Activated T-cell treated with anti-CD3 and anti-CD28 coated beads, Interleukin-2, amount 50 U/mL, for 24 hours (primary cell): Measurements from ENCODE around the gene CABLES1.
"Not testable (repeated sequence)": the region's sequence is repeated elsewhere in the genome, so short reads cannot be mapped to it uniquely, and the experiment has no call there.

ENCODE experiments used
- DNase-seq: peaks from one replicate; pipeline ENCODE4 v3.0.0-alpha.2; 2020
- H3K27ac Mint-ChIP-seq: 2 replicates; pipeline ENCODE4 v1.8.0; 2020; ENCODE audit warnings: mild to moderate bottlenecking, mixed read lengths
- H3K27me3 Mint-ChIP-seq: 2 replicates; pipeline ENCODE4 v1.8.0; 2020; ENCODE audit warnings: mixed read lengths
- H3K36me3 Mint-ChIP-seq: 2 replicates; pipeline ENCODE4 v1.8.0; 2020; ENCODE audit warnings: low read depth, mixed read lengths
- H3K4me1 Mint-ChIP-seq: 2 replicates; pipeline ENCODE4 v1.8.0; 2020; ENCODE audit warnings: low read depth, mixed read lengths
- H3K4me3 Mint-ChIP-seq: 2 replicates; pipeline ENCODE4 v1.8.0; 2020; ENCODE audit warnings: mild to moderate bottlenecking, moderate library complexity, mixed read lengths
- H3K9me3 Mint-ChIP-seq: 2 replicates; pipeline ENCODE4 v1.8.0; 2020; ENCODE audit warnings: mixed read lengths

The CABLES1 gene

DNA sequence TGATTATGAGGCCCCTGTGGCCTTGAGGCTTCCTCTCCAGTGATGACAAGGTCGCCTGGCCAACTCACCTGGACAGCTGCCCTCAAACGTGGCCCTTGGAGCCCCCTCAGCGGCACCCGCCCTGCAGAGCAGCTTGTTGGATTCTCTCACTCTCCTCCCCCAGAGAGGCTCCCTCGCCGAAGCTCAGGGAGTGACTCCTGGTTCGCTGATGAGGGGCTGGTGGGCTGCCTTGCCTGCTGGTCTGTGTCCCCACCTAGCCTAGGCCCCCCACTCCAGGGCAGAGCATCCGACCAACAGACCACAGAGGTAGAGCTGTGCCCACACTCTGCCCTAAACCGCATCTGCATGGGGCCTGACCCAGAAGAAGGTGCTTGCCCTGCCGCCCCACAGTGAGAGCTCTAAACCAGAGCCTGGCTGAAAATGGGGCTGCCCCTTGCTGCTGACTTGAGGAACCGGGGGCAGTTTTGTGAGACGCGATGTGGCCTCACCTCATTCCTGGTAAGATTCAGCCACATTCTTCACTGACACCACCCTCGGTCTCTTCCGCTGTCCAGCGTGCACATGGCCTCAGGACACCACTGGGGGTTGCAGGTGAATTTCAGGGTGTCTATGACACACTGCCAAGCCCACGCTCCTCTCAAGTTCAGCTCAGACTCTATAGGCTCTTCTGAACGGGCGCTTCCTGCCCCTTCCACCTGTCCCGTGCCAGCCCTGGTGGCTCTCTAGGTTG, 131.6 kb downstream of the CABLES1 start:
- no peaks in the 10 kb centered on the region for H3K27me3 Mint-ChIP-seq
- H3K27ac Mint-ChIP-seq = no peak overlapping the region

DNA sequence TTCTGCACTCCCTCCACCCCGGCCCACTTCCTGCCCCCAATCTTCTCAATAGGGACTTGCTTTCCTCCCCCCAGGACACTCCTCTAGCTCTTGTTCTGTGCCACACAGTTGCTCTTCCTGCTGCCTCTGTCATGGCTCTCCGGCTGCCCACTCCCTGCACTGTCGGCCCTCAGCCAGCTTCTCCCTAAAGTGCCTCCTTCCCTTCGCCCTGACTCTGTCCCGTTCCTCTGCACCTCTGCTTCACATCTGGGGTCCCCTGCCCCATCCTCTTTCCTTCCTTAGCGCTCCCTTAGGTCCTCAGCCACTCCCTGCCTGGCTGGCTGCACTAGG, 132.1 kb downstream of the CABLES1 start:
- Mint-ChIP-seq H3K4me3 (no peak overlapping the region), H3K9me3 (peaks cover 33% of the 10 kb centered on the region), H3K4me1 (peaks cover 23% of the 10 kb centered on the region), H3K36me3 (peaks cover 24% of the 10 kb centered on the region), H3K27ac (no peak overlapping the region), H3K27me3 (no peaks in the 10 kb centered on the region)
- DNase-seq = no peak

More for the DNA sequence above, 131.6 kb downstream of the CABLES1 start:
- Mint-ChIP-seq H3K9me3 (peaks cover 33% of the 10 kb centered on the region), H3K36me3 (peaks cover 24% of the 10 kb centered on the region), H3K4me1 (peaks cover 23% of the 10 kb centered on the region), H3K4me3 (no peak overlapping the region)
- no peak for DNase-seq

DNA sequence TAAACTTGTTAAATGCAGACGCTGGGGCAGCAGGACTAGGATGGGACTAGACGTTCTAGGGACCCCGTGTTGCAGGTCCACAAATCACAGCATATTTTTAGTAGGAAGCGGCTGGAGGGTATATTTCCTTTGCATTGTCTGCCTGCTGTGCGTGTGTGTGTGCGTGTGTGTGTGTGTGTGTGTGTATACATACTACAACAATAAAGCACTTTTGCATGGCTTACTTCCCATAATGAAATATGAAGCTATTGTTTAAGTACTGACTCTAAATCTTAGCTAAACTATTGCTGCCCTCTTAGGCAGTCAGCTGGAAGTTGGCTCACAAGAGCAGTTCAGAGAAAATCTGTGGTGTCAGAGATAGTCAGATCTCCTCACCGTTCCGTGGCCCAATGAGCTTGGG, 133.4 kb downstream of the CABLES1 start:
- peaks cover 33% of the 10 kb centered on the region for H3K9me3 Mint-ChIP-seq
- H3K4me3 Mint-ChIP-seq = no peak overlapping the region
- no peak overlapping the region for H3K27ac Mint-ChIP-seq
- peaks cover 23% of the 10 kb centered on the region for H3K4me1 Mint-ChIP-seq
- no peaks in the 10 kb centered on the region for H3K27me3 Mint-ChIP-seq
- DNase-seq = no peak
- peaks cover 24% of the 10 kb centered on the region for H3K36me3 Mint-ChIP-seq

DNA sequence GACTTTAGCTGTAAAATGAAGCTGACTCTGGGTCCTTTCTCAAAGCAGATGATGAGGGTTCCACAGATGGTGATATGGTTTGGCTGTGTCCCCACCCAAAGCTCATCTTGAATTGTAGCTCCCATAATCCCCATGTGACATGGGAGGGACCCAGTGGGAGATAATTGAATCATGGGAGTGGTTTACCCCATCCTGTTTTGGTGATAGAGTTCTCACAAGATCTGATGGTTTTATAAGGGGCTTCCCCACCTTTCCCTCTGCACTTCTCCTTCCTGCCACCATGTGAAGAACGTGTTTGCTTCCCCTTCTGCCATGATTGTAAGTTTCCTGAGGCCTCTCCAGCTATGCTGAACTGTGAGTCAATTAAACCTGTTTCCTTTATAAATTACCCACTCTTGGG, 133.8 kb downstream of the CABLES1 start:
- not testable (repeated sequence) for H3K4me3 Mint-ChIP-seq, H3K27me3 Mint-ChIP-seq, DNase-seq
- H3K36me3 Mint-ChIP-seq = peaks cover 24% of the 10 kb centered on the region
- H3K4me1 Mint-ChIP-seq = peaks cover 23% of the 10 kb centered on the region
- H3K9me3 Mint-ChIP-seq = peaks cover 33% of the 10 kb centered on the region
- peak overlapping the region; percentile 42 for H3K27ac Mint-ChIP-seq

DNA sequence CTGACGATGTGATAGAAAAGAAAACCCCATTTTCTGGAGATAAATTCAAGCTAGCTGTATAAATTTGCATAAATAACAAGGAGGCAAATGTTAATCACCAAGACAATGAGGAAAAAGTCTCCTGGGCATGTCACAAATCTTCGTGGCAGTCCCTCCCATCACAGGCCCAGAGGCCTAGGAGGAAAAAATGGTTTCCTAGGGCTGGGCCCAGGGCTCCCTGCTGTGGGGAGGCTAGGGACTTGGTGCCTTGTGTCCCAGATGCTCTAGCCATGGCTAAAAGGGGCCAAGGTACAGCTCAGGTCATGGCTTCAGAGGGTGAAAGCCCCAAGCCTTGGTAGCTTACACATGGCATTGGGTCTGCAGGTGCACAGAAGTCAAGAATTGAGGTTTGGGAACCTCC, 134.6 kb downstream of the CABLES1 start:
- Mint-ChIP-seq H3K36me3 (peaks cover 24% of the 10 kb centered on the region), H3K27me3 (no peaks in the 10 kb centered on the region), H3K9me3 (peaks cover 33% of the 10 kb centered on the region), H3K27ac (no peak overlapping the region), H3K4me3 (no peak overlapping the region), H3K4me1 (peaks cover 23% of the 10 kb centered on the region)
- DNase-seq = no peak

DNA sequence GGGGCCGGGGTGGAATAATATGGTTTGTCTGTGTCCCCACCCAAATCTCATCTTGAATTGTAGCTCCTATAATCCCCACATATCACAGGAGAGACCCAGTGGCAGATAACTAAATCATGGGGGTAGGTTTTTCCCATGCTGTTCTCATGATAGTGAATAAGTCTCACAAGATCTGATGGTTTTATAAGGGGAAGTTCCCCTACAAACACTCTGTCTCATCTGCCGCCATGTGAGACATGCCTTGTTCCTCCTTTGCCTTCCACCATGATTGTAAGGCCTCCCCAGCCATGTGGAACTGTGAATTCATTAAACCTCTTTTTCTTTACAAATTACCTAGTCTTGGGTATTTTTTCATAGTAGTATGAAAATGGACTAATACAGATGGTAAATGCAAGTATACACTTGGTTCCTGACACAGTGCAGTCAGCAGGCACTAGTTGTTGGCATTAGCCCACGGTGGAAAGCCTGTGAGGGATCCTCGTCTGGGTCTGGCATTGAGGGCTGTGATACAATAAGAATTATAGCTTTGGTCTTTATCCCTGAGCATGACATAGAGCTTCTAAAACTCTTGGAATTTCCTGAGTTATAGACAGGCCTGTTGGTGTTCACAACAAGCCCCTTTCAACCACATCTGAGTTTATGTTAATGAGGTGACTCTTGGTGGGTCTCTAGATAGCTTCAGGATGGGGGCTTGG, 135.8 kb downstream of the CABLES1 start:
- H3K4me1 Mint-ChIP-seq = peaks cover 23% of the 10 kb centered on the region
- no peak overlapping the region for H3K27ac Mint-ChIP-seq
- peaks cover 33% of the 10 kb centered on the region for H3K9me3 Mint-ChIP-seq
- no peak overlapping the region for H3K4me3 Mint-ChIP-seq
- no peaks in the 10 kb centered on the region for H3K27me3 Mint-ChIP-seq
- H3K36me3 Mint-ChIP-seq = peaks cover 24% of the 10 kb centered on the region
- DNase-seq = no peak

DNA sequence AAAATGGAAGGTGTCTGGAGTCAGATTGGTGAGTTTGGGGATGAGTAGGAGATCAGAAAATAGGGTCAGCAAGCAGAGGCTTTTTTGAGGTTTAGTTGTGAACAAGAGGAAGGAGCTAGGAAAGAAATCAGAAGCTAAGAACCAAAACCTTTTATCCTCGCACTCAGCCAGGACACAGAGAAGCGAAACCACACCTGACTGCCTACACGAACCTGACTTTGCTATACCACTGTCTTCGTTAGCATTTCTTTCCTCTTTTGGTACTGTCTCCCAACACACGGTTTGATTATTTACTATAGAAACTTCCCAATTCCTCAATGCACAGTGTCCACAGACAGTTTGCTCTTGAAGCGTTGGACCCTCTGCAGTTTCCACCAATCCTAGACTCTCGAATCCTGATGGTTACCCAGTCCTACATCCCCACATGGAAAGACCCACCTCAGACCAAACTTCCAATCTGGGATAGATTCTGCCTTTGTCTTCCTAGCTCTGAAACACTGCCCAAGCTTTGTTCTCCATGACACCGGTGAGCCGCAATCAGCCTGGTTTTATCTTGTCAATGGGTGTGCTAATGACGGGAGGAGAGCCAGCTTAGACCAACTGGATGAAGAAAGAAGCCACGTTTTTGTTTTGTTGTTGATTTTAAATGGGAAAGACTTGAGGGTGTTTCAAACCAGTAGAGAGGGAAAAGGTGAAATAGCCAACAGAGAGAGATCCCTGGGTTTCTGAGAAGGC, 137.4 kb downstream of the CABLES1 start:
- peaks cover 38% of the 10 kb centered on the region for H3K9me3 Mint-ChIP-seq
- no peak for DNase-seq
- peaks cover 27% of the 10 kb centered on the region for H3K36me3 Mint-ChIP-seq
- H3K27me3 Mint-ChIP-seq = no peaks in the 10 kb centered on the region
- no peak overlapping the region for H3K4me3 Mint-ChIP-seq
- peaks cover 16% of the 10 kb centered on the region for H3K4me1 Mint-ChIP-seq
- no peak overlapping the region for H3K27ac Mint-ChIP-seq

DNA sequence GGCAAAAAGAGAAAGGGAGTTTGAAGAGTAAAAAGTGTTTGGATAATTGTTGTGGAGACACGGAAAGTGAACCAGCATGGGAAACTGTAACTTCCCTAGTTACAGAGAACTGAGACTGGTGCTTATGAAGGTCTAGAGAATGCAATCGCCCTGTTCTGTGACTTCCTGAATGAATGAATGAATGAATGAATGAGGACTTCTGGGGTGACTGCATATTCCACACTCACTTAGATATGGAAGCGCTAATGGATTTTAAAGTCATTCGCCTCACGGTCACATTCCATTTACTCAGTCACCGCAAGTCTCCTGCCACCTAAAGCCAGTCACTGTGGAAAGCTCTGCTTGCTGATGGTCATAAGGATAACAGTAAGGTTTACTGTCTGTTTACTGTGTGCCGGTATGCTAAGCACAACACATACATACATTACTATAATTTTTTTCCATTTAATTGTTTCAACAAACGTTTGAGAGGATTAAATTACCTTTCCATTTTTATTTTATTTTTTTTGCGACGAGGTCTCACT, 138.2 kb downstream of the CABLES1 start:
- DNase-seq = no peak
- H3K4me3 Mint-ChIP-seq = no peak overlapping the region
- peaks cover 11% of the 10 kb centered on the region for H3K4me1 Mint-ChIP-seq
- H3K9me3 Mint-ChIP-seq = peaks cover 33% of the 10 kb centered on the region
- no peak overlapping the region for H3K27ac Mint-ChIP-seq
- peaks cover 28% of the 10 kb centered on the region for H3K36me3 Mint-ChIP-seq
- no peaks in the 10 kb centered on the region for H3K27me3 Mint-ChIP-seq

DNA sequence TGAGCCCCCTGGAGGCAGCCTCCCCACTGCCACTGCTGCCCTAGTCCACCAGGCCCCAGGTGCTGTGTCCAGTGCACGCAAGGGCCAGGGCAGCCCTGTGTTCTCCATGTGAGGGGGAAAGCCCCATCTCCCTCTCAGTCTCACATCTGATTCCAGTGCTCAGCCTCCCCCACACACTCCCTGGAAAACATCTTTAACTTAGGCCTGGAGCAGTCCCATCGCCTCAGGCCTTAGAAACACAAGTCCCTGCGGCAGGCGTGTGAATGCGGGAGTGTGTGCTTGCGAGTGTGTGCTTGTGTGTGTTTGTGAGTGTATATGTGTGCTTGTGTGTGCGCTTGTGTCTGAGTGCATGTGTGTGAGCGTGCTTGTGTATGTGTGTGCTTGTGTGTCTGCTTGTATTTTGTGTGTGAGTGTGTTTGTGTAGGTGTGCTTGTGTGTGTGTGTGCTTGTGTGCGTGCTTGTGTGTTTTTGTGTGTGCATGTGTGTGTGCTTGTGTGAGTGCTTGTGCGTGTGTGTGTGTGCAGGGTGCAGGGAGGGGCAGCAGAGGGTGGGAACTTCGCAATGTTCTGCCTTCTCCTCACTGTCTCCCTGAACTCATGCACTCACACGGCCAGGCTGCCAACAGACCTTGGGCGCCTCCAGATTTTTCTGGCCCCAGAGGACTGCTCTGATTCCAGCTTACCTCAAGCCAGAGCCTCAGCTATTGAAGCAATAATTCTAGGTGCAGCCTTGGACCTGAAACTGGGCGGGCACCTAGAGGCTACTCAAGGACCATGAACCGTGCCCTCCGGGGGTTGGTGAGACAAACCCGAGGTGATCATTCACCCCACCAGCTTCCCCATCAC, 139.6 kb downstream of the CABLES1 start:
- Mint-ChIP-seq H3K9me3 (peaks cover 22% of the 10 kb centered on the region), H3K27ac (peak overlapping the region; percentile 38), H3K4me1 (no peaks in the 10 kb centered on the region), H3K4me3 (no peak overlapping the region), H3K36me3 (peaks cover 19% of the 10 kb centered on the region), H3K27me3 (no peaks in the 10 kb centered on the region)
- DNase-seq = no peak

DNA sequence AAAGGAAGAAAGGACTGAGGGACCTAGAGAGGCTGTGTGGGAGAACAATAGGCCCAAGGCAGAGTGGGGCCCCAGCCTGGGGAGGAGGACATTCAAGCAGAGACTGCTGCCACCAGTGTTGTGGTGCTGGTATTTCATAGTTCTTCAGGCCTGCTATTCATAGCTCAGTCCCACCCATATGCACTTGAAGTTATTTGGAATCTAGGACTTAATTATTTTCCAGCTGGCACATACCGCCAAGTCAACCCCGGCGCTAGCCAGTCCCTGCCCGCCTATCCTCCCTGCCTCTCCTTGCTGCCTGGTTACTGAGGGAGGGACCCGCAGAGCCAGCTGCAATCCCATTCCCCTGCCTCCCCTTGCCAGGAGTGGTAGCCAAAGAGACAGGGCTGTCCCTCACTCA, 141.2 kb downstream of the CABLES1 start:
- Mint-ChIP-seq H3K27ac (no peak overlapping the region), H3K4me3 (no peak overlapping the region), H3K36me3 (peaks cover 5% of the 10 kb centered on the region)

DNA sequence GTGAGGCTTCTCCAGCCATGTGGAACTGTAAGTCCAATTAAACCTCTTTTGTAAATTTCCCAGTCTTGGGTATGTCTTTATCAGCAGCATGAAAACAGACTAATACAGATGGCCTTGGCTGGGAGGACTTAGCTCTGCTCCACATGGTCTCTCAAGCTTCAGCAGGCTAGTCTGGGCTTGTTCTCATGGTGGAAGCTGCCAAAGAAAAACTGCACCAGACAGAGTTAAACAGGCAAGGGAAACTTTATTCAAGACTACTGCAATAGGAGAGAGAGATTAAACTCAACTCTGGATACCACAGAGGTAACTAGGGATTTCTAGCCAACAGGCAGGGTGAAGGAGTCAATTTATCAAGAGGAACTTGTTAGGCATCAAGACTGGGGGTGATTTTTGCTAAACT, 142.1 kb downstream of the CABLES1 start:
- no peaks in the 10 kb centered on the region for H3K4me1 Mint-ChIP-seq
- no peak overlapping the region for H3K4me3 Mint-ChIP-seq
- no peak for DNase-seq
- peaks cover 4% of the 10 kb centered on the region for H3K36me3 Mint-ChIP-seq
- H3K27me3 Mint-ChIP-seq = no peaks in the 10 kb centered on the region
- H3K9me3 Mint-ChIP-seq = peaks cover 6% of the 10 kb centered on the region
- no peak overlapping the region for H3K27ac Mint-ChIP-seq

More for the DNA sequence above, 141.2 kb downstream of the CABLES1 start:
- Mint-ChIP-seq H3K27me3 (no peaks in the 10 kb centered on the region), H3K9me3 (peaks cover 7% of the 10 kb centered on the region), H3K4me1 (no peaks in the 10 kb centered on the region)
- no peak for DNase-seq

DNA sequence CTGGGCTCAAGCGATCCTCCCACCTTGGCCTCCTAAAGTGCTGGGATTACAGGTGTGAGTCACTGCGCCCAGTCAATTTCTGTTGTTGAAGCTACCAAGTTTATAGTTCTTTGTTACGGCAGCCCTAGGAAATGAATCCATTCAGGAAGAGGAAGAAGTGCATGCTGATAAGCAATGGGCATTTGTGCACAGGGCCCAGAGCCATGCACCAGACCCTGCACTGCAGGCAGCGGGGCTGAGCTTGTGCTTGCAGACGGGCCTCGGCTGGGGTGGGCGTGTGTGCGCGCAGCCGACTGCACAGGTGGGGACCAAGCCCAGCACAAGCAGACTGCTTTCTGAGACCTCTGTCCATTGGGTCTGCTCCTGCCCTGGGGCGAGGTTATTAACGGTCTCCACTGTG, 144.6 kb downstream of the CABLES1 start:
- DNase-seq = no peak
- peaks cover 4% of the 10 kb centered on the region for H3K36me3 Mint-ChIP-seq

DNA sequence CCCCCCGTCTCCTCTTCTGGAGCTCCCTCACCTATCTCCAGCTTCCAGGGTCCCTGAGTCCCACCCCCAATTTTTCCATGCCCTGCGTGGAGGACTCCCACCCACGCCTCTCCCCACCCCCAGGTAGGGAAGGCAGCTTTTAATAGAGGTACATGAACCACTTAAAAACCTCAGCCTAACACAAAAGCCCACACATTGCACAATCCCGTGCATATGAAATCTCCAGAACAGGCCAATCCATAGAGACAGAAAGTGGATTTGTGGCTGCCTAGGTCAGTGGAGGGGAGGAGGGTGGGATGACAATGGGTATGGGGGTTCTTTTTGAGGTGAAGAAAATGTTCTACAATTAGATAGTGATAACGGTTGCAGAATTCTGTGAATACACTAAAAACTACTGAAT, 145.6 kb downstream of the CABLES1 start:
- peaks cover 6% of the 10 kb centered on the region for H3K9me3 Mint-ChIP-seq
- no peak for DNase-seq
- H3K27me3 Mint-ChIP-seq = no peaks in the 10 kb centered on the region
- no peak overlapping the region for H3K4me3 Mint-ChIP-seq
- peaks cover 4% of the 10 kb centered on the region for H3K36me3 Mint-ChIP-seq
- peaks cover 22% of the 10 kb centered on the region for H3K4me1 Mint-ChIP-seq
- H3K27ac Mint-ChIP-seq = no peak overlapping the region

More for the DNA sequence above, 144.6 kb downstream of the CABLES1 start:
- Mint-ChIP-seq H3K4me3 (no peak overlapping the region), H3K27me3 (no peaks in the 10 kb centered on the region), H3K9me3 (peaks cover 6% of the 10 kb centered on the region), H3K27ac (no peak overlapping the region), H3K4me1 (peaks cover 16% of the 10 kb centered on the region)
